Body of pancreas (tissue), 4 donors: ENCODE measurements around the gene HIBCH. TPM values are rescaled to one million over a fixed set of nuclear protein-coding genes. Genes with fewer than 3 reads are reported as not detected.

Experiments used
- ATAC-seq: fragments of 150-250 bp; one replicate; pipeline ENCODE4 v1.9.1; 2016
- DNase-seq, 4 donors: peaks; one replicate each; pipeline ENCODE4 v3.0.0-alpha.2; 2019
- H3K27ac ChIP-seq, 4 donors: fragments of 200-600 bp; sonication (generic); 1 replicate in 3 of 4; 2 replicates in 1 of 4; pipeline versions ENCODE4 v1.5.1 to v1.6.1; 2016 to 2019; ENCODE audit warnings: mild to moderate bottlenecking in 1 of 4, mixed read lengths in 1 of 4, moderate library complexity in 1 of 4
- H3K27me3 ChIP-seq, 2 donors: fragments of 200-600 bp; sonication (generic); one replicate each; pipeline ENCODE4 v1.6.0; 2016; ENCODE audit warnings: mild to moderate bottlenecking in 1 of 2
- H3K36me3 ChIP-seq, 2 donors: fragments of 200-600 bp; sonication (generic); replicated peaks in 1 of 2; 2 replicates each; pipeline ENCODE4 v1.5.1; 2016; ENCODE audit warnings: low read depth in 2 of 2; ENCODE audit not compliant: insufficient read depth in 1 of 2
- H3K4me1 ChIP-seq: fragments of 200-600 bp; sonication (generic); one replicate; pipeline ENCODE4 v1.6.0; 2016
- H3K4me3 ChIP-seq, 2 donors: fragments of 200-600 bp; sonication (generic); 1 replicate in 1 of 2; 2 replicates in 1 of 2; pipeline ENCODE4 v1.5.1; 2016 to 2019
- H3K9me3 ChIP-seq, 3 donors: fragments of 200-600 bp; sonication (generic); 1 replicate in 2 of 3; 2 replicates in 1 of 3; pipeline ENCODE4 v1.5.1; 2016
- POLR2A ChIP-seq, 3 donors: fragments of 450-650 bp; IDR thresholded peaks; one replicate each; pipeline ENCODE4 v1.6.1; 2016; ENCODE audit warnings: antibody characterized with exemption in 3 of 3, mild to moderate bottlenecking in 2 of 3
- WGBS, 2 donors: methylation state at CpG; one replicate each; pipeline ENCODE4 v1.1.5; 2017; 5-methylcytosine and 5-hydroxymethylcytosine counted together
- intact Hi-C: fragments of 100-400 bp; cut with DNase I; formaldehyde crosslinking; loops from one replicate; pipeline ENCODE4 v1.15.1; 2023
- total RNA-seq, 2 donors: library from RNA; depleted of rRNA; stranded (reverse); fragments of >200 nt; gene quantifications; one replicate each; pipeline ENCODE4 v1.1.0, GENCODE V29; 2016
- TF ChIP-seq, protein P1 (sequence below), 7 experiments: fragments of 450-650 bp in 4 of 7; fragments of 200-600 bp in 3 of 7; sonication (generic) in 3 of 7; IDR thresholded peaks; one replicate each; pipeline ENCODE4 v1.5.1; 2016 to 2019; ENCODE audit warnings: antibody characterized with exemption in 7 of 7

Gene HIBCH, protein sequence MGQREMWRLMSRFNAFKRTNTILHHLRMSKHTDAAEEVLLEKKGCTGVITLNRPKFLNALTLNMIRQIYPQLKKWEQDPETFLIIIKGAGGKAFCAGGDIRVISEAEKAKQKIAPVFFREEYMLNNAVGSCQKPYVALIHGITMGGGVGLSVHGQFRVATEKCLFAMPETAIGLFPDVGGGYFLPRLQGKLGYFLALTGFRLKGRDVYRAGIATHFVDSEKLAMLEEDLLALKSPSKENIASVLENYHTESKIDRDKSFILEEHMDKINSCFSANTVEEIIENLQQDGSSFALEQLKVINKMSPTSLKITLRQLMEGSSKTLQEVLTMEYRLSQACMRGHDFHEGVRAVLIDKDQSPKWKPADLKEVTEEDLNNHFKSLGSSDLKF
- 10 to 100 TPM; 19.4 to 21.3 TPM for total RNA-seq

DNA sequence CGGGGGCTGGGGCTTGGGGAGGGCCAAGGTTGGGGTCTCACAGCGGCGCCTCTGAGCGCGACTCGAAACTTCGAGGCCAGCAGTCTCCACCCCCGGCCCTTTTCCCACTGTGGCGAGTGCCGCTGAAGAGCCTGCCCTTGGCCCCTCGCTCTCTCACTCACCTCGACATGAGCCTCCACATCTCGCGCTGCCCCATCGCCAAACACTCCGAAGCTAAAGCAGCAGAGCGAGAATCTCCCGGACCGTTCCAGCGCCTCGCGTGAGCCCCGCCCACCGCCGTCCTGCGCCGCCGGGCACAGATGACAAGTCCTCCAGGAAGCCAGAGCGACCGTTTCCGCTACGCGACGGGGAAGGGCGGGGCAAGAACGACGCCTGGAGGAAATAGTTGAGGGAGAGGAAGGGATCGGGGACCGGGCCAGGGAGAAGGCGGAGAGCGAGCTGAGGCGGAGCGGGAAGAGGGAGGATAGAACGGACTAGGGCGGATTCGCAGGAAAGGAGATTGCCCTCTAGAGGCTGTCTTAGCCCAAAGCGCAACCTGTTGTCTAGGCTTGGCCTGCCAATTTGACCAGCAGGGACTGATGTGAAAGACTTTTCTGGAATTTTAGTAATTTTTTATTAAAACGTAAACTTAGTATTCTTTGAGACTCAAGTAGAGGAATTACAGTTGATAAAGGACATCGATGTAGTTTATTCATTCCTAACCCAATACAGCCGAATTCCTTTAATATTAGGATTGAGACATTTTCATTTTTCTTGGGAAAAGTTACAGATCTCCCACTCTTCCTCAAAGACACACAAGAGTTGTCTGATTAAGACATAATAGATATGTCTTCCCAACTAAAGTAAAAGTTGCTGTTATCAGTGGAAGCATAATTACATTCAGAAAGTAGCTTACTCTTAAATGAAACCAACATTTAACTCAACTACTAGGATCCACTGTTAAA is at the start of gene HIBCH:
Gene HIBCH (minus strand): TSS at position 272 of the 944 bp plus-strand sequence. CDS start 76 bp downstream, at position 196.
- intact Hi-C loops = no loop called here
- H3K27ac ChIP-seq = peak within 1 kb of the TSS; percentile 72 to 94 (median 86)
- ATAC-seq (peak; percentile 99), DNase-seq (peak; percentile 98 to 99 (median 99))
- no peaks in the 10 kb centered on the region for H3K36me3 ChIP-seq
- no peaks in the 10 kb centered on the region for H3K9me3 ChIP-seq
- H3K4me1 ChIP-seq = peaks cover 42% of the 10 kb centered on the region
- H3K4me3 ChIP-seq = peak within 1 kb of the TSS; percentile 15 to 80
- TF ChIP-seq, protein P1, sequence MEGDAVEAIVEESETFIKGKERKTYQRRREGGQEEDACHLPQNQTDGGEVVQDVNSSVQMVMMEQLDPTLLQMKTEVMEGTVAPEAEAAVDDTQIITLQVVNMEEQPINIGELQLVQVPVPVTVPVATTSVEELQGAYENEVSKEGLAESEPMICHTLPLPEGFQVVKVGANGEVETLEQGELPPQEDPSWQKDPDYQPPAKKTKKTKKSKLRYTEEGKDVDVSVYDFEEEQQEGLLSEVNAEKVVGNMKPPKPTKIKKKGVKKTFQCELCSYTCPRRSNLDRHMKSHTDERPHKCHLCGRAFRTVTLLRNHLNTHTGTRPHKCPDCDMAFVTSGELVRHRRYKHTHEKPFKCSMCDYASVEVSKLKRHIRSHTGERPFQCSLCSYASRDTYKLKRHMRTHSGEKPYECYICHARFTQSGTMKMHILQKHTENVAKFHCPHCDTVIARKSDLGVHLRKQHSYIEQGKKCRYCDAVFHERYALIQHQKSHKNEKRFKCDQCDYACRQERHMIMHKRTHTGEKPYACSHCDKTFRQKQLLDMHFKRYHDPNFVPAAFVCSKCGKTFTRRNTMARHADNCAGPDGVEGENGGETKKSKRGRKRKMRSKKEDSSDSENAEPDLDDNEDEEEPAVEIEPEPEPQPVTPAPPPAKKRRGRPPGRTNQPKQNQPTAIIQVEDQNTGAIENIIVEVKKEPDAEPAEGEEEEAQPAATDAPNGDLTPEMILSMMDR (IDR thresholded peaks at IDR 0.05) = peak; percentile 50 to 96 (median 85)
- TF ChIP-seq POLR2A (IDR thresholded peaks at IDR 0.05) = peak; percentile 42 to 91 (median 90)
- H3K27me3 ChIP-seq = no peaks in the 10 kb centered on the region
- 0 to 1% methylated on average over 30 to 50 of the region's 50 CpGs for WGBS, 2 donors

DNA sequence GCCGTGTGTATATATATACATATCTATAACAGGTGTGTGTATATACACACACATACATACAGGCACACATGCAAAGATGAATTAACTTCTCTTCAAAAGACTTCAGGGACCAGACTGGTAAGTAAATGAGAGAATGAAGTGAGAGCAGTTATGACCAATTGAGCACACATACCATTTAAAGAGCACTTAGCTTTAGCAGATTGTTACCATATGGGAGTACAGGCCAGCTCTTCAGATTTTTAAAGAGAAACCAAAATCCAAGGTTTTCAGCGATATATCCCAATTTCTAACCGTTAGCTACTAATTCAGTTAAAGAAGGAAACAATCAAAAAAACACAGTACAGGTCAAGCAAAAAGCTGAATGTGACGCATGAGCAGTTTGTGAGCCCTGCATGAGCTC is 47.5 kb upstream of the HIBCH start:
- no peaks in the 10 kb centered on the region for H3K9me3 ChIP-seq
- TF ChIP-seq, protein P1 (IDR thresholded peaks at IDR 0.05) = no peak
- no peak for TF ChIP-seq POLR2A (IDR thresholded peaks at IDR 0.05)
- no peak overlapping the region for H3K4me3 ChIP-seq
- H3K36me3 ChIP-seq = peaks cover 0 to 5% of the 10 kb centered on the region in 2 donors
- intact Hi-C loops = no loop called here
- DNase-seq (no peak), ATAC-seq (no peak)
- H3K27ac ChIP-seq = no peak overlapping the region
- H3K27me3 ChIP-seq = no peaks in the 10 kb centered on the region
- 91 to 96% methylated on average over 4 of the region's 4 CpGs for WGBS, 2 donors
- H3K4me1 ChIP-seq = peaks cover 7% of the 10 kb centered on the region

DNA sequence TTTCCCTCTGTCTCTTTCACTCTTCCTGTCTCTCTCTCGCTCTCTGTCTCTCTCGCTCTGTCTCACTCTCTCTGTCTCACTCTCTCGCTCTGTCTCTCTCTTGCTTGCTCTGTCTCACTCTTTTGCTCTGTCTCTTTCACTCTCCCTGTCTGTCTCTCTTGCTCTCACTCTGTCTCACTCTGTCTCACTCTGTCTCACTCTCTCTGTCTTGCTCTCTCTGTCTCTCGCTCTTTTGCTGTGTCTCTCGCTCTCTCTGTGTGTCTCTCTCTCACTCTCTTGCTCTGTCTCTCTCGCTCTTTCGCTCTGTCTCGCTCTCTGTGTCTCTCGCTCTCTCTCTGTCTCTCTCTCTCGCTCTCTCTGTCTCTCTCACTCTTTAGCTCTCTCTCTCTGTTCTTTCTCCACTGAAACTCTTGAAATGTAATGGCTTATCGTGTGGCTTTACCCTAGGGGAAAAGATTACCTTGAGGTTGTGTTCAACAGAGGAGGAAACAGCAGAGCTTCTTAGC is 46.7 kb upstream of the HIBCH start:
- intact Hi-C loops = no loop called here
- TF ChIP-seq, protein P1 (IDR thresholded peaks at IDR 0.05) = no peak
- no peak for TF ChIP-seq POLR2A (IDR thresholded peaks at IDR 0.05)
- no peaks in the 10 kb centered on the region for H3K27me3 ChIP-seq
- 93 to 96% methylated on average over 11 of the region's 11 CpGs for WGBS, 2 donors
- DNase-seq (no peak), ATAC-seq (no peak)
- H3K4me3 ChIP-seq = no peak overlapping the region
- no peaks in the 10 kb centered on the region for H3K9me3 ChIP-seq
- peaks cover 0 to 5% of the 10 kb centered on the region in 2 donors for H3K36me3 ChIP-seq
- peaks cover 6% of the 10 kb centered on the region for H3K4me1 ChIP-seq
- no peak overlapping the region for H3K27ac ChIP-seq

DNA sequence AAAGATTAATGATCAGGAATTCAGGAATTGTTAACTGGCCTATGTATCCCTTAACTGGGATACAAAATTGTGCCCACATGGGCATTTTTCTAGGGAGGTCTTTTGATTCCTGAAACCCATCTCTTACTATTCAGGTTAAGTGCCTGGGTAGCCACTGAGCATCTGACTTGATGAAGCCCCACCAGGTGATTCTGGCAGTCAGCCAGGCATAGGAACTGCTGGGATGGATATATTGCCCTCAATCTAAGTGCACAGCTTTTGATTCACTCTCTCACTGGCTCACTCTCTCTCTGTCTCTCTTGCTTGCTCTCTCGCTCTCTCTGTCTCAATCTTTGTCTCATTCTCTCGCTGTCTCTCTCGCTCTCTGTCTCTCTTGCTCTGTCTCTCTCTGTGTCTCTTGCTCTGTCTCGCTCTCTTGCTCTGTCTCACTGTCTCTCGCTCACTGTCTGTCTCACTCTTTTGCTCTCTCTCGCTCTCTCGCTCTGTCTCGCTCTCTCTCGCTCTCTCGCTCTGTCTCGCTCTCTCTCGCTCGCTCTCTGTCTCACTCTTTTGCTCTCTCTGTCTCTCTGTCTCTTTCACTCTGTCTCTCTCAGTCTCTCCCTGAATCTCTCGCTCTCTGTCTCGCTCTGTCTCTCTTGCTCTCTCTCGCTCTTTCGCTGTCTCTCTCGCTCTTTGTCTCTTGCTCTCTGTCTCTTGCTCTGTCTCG is 46.0 kb upstream of the HIBCH start:
- no peak for ATAC-seq

More for the DNA sequence above, 46.0 kb upstream of the HIBCH start:
- Histone ChIP-seq H3K36me3 (peaks cover 0 to 5% of the 10 kb centered on the region in 2 donors), H3K4me3 (no peak overlapping the region), H3K9me3 (no peaks in the 10 kb centered on the region), H3K27me3 (no peaks in the 10 kb centered on the region), H3K27ac (no peak overlapping the region), H3K4me1 (peaks cover 6% of the 10 kb centered on the region)
- TF ChIP-seq, protein P1 (IDR thresholded peaks at IDR 0.05) = no peak
- TF ChIP-seq POLR2A (IDR thresholded peaks at IDR 0.05) = no peak
- 92 to 96% methylated on average over 19 of the region's 19 CpGs for WGBS, 2 donors
- no peak for DNase-seq
- intact Hi-C loops = no loop called here
